Measurements from ENCODE around the gene TTK.
"Not testable (repeated sequence)": the region's sequence is repeated elsewhere in the genome, so short reads cannot be mapped to it uniquely, and the experiment has no call there.

TTK gene

GRCh38 chr6:80022803-80023202 is 18.4 kb downstream of the TTK start:
- no peak for DNase-seq

GRCh38 chr6:80028589-80028988 is 24.1 kb downstream of the TTK start:
- no peak for DNase-seq

- DNase-seq: no peak
Observed at GRCh38 chr6:80029470-80029869, 25.0 kb downstream of the TTK start.

GRCh38 chr6:80048220-80048619 is 43.8 kb downstream of the TTK start:
- not testable (repeated sequence) for DNase-seq

- DNase-seq: no peak
Observed at GRCh38 chr6:80060774-80061173, 56.3 kb downstream of the TTK start.

- not testable (repeated sequence) for DNase-seq
Observed at GRCh38 chr6:80068146-80068545, 63.7 kb downstream of the TTK start.

- not testable (repeated sequence) for DNase-seq
Observed at GRCh38 chr6:80070431-80070830, 66.0 kb downstream of the TTK start.

- DNase-seq: no peak
Observed at GRCh38 chr6:80077067-80077466, 72.6 kb downstream of the TTK start.

- DNase-seq: no peak
Observed at GRCh38 chr6:80088637-80089036, 84.2 kb downstream of the TTK start.

GRCh38 chr6:80091506-80091905 is 87.1 kb downstream of the TTK start:
- no peak for DNase-seq
